HG02870 (cell line): ENCODE results near the gene TRAF5.
A peak's percentile ranks its signal among the peaks of the same experiment; 100 is the strongest.
"Not testable (repeated sequence)": the region's sequence is repeated elsewhere in the genome, so short reads cannot be mapped to it uniquely, and the experiment has no call there.

Experiments used
- ATAC-seq: cut with Tn5 transposase; IDR thresholded peaks from one replicate; pipeline ENCODE4 v1.9.1; 2021; ENCODE audit warnings: mild to moderate bottlenecking, moderate library complexity; ENCODE audit not compliant: unreplicated experiment

The TRAF5 gene

GRCh38 chr1:211344152-211344618, 17.6 kb downstream of the TRAF5 start:
- ATAC-seq, result no peak

GRCh38 chr1:211345719-211346118, 19.1 kb downstream of the TRAF5 start:
- no peak for ATAC-seq

- ATAC-seq, result no peak
Measured at GRCh38 chr1:211347077-211347844, 20.6 kb downstream of the TRAF5 start.

- no peak for ATAC-seq
Measured at GRCh38 chr1:211348547-211348946, 21.9 kb downstream of the TRAF5 start.

- ATAC-seq, result no peak
Measured at GRCh38 chr1:211349741-211350140, 23.1 kb downstream of the TRAF5 start.

- ATAC-seq, result not testable (repeated sequence)
Measured at GRCh38 chr1:211352055-211352454, 25.4 kb downstream of the TRAF5 start.

GRCh38 chr1:211352465-211352864, 25.8 kb downstream of the TRAF5 start:
- ATAC-seq, result no peak

GRCh38 chr1:211352985-211353515, 26.4 kb downstream of the TRAF5 start:
- ATAC-seq, result peak; percentile 89

GRCh38 chr1:211353562-211354212, 27.1 kb downstream of the TRAF5 start:
- no peak for ATAC-seq

- ATAC-seq, result no peak
Measured at GRCh38 chr1:211355873-211356272, 29.2 kb downstream of the TRAF5 start.

GRCh38 chr1:211356723-211357407, 30.2 kb downstream of the TRAF5 start:
- ATAC-seq, result no peak

- no peak for ATAC-seq
Measured at GRCh38 chr1:211358685-211359084, 32.1 kb downstream of the TRAF5 start.

- no peak for ATAC-seq
Measured at GRCh38 chr1:211359876-211360275, 33.2 kb downstream of the TRAF5 start.

- no peak for ATAC-seq
Measured at GRCh38 chr1:211361202-211361601, 34.6 kb downstream of the TRAF5 start.

- ATAC-seq, result no peak
Measured at GRCh38 chr1:211369640-211370039, 43.0 kb downstream of the TRAF5 start.

GRCh38 chr1:211370669-211371068, 44.0 kb downstream of the TRAF5 start:
- ATAC-seq, result no peak

GRCh38 chr1:211371406-211372105, 44.9 kb downstream of the TRAF5 start:
- no peak for ATAC-seq

GRCh38 chr1:211372463-211372862, 45.8 kb downstream of the TRAF5 start:
- no peak for ATAC-seq

- ATAC-seq, result no peak
Measured at GRCh38 chr1:211375146-211375818, 48.6 kb downstream of the TRAF5 start.

- ATAC-seq, result no peak
Measured at GRCh38 chr1:211375949-211376348, 49.3 kb downstream of the TRAF5 start.
